ENCODE results near the gene ELF1.

The ELF1 gene

DNA sequence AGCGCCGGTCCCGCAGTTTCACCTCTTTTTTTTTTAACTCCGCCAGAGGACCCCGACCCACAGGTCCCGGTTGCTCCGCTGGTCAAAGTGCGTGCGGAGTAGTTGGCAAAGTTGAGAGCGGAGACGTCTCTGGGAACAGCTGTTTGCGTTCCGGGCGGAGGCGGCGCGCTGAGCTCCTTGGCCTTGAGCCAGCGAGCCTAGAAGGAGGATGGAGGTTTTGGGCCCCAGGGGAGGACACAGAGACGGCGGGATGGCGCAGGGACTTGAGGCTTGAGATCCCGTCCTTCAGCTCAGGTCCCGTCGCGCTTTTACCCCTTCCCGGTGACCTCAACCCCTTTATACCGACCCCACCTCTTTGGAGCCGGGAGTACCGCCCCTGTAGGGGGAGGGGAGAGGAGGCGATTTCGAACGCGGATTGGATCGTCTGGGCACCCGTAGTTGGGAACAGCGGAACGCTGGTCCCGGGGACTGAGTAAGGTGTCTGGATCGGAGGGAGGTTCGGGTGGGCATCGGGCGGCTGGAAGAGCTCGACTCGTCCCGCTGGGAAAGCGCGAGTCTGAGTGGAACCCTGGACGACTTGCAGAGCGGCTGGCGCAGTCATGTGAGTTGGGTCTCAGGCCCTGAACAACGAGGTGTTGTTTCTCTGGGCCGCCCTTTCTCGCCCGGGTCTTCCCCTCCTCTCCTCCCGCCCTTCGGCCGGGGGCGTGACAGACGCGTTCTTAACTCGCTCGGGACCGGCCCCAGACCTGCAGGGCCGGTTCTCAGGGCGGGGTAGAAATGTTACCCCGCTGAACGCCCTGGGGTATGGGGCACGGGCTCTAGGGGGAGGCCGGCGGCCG is 42.2 kb upstream of the ELF1 start, which contains the start of gene WBP4:
TSS of gene WBP4 (plus strand) at position 435 of the 839 bp plus-strand sequence. CDS start at position 600, 165 bp downstream.
- Histone ChIP-seq H3K79me1 (replicated peaks; ENCODE audit: low read length, poor library complexity, severe bottlenecking) (peaks cover 2% of the 10 kb centered on the region), H3K4me1 (ENCODE audit: control insufficient read depth, insufficient read depth, low read depth, low read length) (peaks cover 9% of the 10 kb centered on the region), H3K9ac (ENCODE audit: low read length) (peak within 1 kb of the TSS; percentile 99), H3K4ac (ENCODE audit: low read depth in 1 of 2, low read length in 2 of 2) (peak within 1 kb of the TSS; percentile 95 to 98), H2BK12ac (ENCODE audit: low read length in 2 of 2) (peak within 1 kb of the TSS; percentile 45 to 84), H3K27ac (ENCODE audit: low read length, poor library complexity, severe bottlenecking) (peak within 1 kb of the TSS; percentile 100), H4K8ac (ENCODE audit: low read length) (peak within 1 kb of the TSS; percentile 96), H2BK120ac (ENCODE audit: low read depth, low read length) (peak within 1 kb of the TSS; percentile 92), H2BK15ac (ENCODE audit: low read depth, poor library complexity, severe bottlenecking) (peak within 1 kb of the TSS; percentile 96), H3K36me3 (ENCODE audit: control insufficient read depth in 1 of 2, insufficient read depth in 2 of 2, low read depth in 1 of 2, low read length in 2 of 2) (peaks cover 0 to 26% of the 10 kb centered on the region in 2 experiments), H2AFZ (ENCODE audit: low read depth, low read length) (peak within 1 kb of the TSS; percentile 46), H3K9me3 (ENCODE audit: control insufficient read depth, low read length) (no peaks in the 10 kb centered on the region), H3K14ac (ENCODE audit: low read length in 2 of 2) (peak within 1 kb of the TSS; percentile 68 to 92), H3K4me3 (ENCODE audit: insufficient read depth in 1 of 2, low read depth in 1 of 2, low read length in 2 of 2) (peak within 1 kb of the TSS; percentile 85 to 91), H3K4me2 (ENCODE audit: low read length, poor library complexity, severe bottlenecking) (peak within 1 kb of the TSS; percentile 74), H2AK5ac (ENCODE audit: low read length, severe bottlenecking) (peak within 1 kb of the TSS; percentile 86), H3K27me3 (ENCODE audit: control insufficient read depth in 1 of 2, insufficient read depth in 1 of 2, low read length in 2 of 2) (no peaks in the 10 kb centered on the region), H4K91ac (ENCODE audit: low read length) (peak within 1 kb of the TSS; percentile 95), H3K23ac (ENCODE audit: low read length in 2 of 2) (peak within 1 kb of the TSS in 1 of 2 experiments; percentile 99), H3K18ac (ENCODE audit: low read depth in 1 of 2, low read length in 2 of 2) (peak within 1 kb of the TSS; percentile 94 to 99), H2BK5ac (ENCODE audit: low read depth, low read length, poor library complexity, severe bottlenecking) (peak within 1 kb of the TSS; percentile 96)
- DNase-seq: peak; percentile 98
- under 1% methylated on average over 56 of the region's 71 CpGs for WGBS

DNA sequence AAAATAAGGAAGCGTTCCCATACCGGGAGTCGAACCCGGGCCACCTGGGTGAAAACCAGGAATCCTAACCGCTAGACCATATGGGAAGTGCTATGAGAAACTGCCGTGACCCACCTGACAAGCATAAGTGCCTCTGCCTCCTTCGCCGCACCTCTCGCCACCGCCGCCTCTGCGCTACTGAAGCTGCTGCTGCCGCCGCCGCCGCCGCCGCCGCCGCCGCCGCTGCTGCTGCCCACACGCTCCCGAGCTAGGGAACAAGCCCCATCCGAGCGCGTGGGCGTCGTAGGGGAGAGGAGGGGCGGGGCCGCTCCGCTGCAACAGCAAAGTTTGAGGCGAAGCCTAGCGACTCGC is 41.6 kb upstream of the ELF1 start:
- Histone ChIP-seq H2BK12ac (ENCODE audit: low read length in 2 of 2) (peak overlapping the region; percentile 45 to 84), H2BK15ac (ENCODE audit: low read depth, poor library complexity, severe bottlenecking) (peak overlapping the region; percentile 91), H3K9ac (ENCODE audit: low read length) (peak overlapping the region; percentile 99), H3K79me1 (replicated peaks; ENCODE audit: low read length, poor library complexity, severe bottlenecking) (peaks cover 2% of the 10 kb centered on the region), H2BK5ac (ENCODE audit: low read depth, low read length, poor library complexity, severe bottlenecking) (peak overlapping the region; percentile 94), H2AK5ac (ENCODE audit: low read length, severe bottlenecking) (peak overlapping the region; percentile 86), H3K4me1 (ENCODE audit: control insufficient read depth, insufficient read depth, low read depth, low read length) (peaks cover 9% of the 10 kb centered on the region), H4K91ac (ENCODE audit: low read length) (peak overlapping the region; percentile 95), H2BK120ac (ENCODE audit: low read depth, low read length) (peak overlapping the region; percentile 92), H3K14ac (ENCODE audit: low read length in 2 of 2) (peak overlapping the region; percentile 68 to 92), H3K23ac (ENCODE audit: low read length in 2 of 2) (peak overlapping the region in 1 of 2 experiments; percentile 99), H3K4me2 (ENCODE audit: low read length, poor library complexity, severe bottlenecking) (peak overlapping the region; percentile 52), H3K18ac (ENCODE audit: low read depth in 1 of 2, low read length in 2 of 2) (peak overlapping the region; percentile 79 to 99), H3K9me3 (ENCODE audit: control insufficient read depth, low read length) (no peaks in the 10 kb centered on the region), H3K4ac (ENCODE audit: low read depth in 1 of 2, low read length in 2 of 2) (peak overlapping the region; percentile 88 to 95), H3K4me3 (ENCODE audit: insufficient read depth in 1 of 2, low read depth in 1 of 2, low read length in 2 of 2) (peak overlapping the region; percentile 85 to 91), H4K8ac (ENCODE audit: low read length) (peak overlapping the region; percentile 96), H3K27me3 (ENCODE audit: control insufficient read depth in 1 of 2, insufficient read depth in 1 of 2, low read length in 2 of 2) (no peaks in the 10 kb centered on the region), H3K27ac (ENCODE audit: low read length, poor library complexity, severe bottlenecking) (peak overlapping the region; percentile 100), H3K36me3 (ENCODE audit: control insufficient read depth in 1 of 2, insufficient read depth in 2 of 2, low read depth in 1 of 2, low read length in 2 of 2) (peaks cover 0 to 20% of the 10 kb centered on the region in 2 experiments), H2AFZ (ENCODE audit: low read depth, low read length) (peak overlapping the region; percentile 46)
- WGBS: under 1% methylated on average over 32 of the region's 35 CpGs
- DNase-seq: peak; percentile 89

DNA sequence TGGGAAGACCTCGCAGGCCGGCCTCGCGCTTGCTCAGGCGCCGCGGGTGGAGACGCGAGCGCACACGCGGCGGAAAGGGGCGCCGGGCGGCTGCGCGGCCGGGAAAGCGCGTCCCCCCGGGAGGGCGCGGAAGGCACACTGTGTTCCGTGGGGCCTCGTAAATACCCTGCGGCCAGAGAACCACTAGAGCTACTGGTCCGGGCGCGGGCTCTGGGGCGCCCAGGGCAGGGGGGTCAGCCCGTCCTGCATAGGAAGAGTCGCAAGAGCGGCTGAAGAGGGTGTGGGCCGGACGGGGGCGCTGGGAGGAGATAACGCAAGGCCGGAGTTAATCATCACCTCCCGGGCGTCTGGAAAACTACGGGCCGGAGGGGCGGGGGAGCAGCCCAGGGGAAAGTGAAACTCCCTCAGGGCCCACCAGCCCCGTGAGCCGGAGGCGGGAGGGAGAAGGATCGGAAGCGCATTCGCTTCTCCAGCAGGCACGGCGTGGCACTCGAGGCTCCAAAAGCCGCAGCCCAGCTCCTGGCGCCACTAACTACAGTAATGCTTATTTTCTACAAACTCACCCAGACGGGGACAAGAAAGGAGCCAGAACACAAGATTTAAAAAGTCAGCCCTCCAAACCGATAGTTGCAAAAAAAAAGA is 41.1 kb upstream of the ELF1 start:
- Histone ChIP-seq H3K27ac (ENCODE audit: low read length, poor library complexity, severe bottlenecking) (peak overlapping the region; percentile 100), H2AK5ac (ENCODE audit: low read length, severe bottlenecking) (peak overlapping the region; percentile 86), H3K36me3 (ENCODE audit: control insufficient read depth in 1 of 2, insufficient read depth in 2 of 2, low read depth in 1 of 2, low read length in 2 of 2) (peaks cover 0 to 15% of the 10 kb centered on the region in 2 experiments), H2BK12ac (ENCODE audit: low read length in 2 of 2) (no peak overlapping the region), H2AFZ (ENCODE audit: low read depth, low read length) (no peak overlapping the region), H3K27me3 (ENCODE audit: control insufficient read depth in 1 of 2, insufficient read depth in 1 of 2, low read length in 2 of 2) (no peaks in the 10 kb centered on the region), H3K9ac (ENCODE audit: low read length) (peak overlapping the region; percentile 99), H2BK120ac (ENCODE audit: low read depth, low read length) (peak overlapping the region; percentile 83), H3K4me3 (ENCODE audit: insufficient read depth in 1 of 2, low read depth in 1 of 2, low read length in 2 of 2) (peak overlapping the region; percentile 85 to 91), H3K4ac (ENCODE audit: low read depth in 1 of 2, low read length in 2 of 2) (peak overlapping the region; percentile 95 to 98), H3K18ac (ENCODE audit: low read depth in 1 of 2, low read length in 2 of 2) (peak overlapping the region; percentile 94 to 99), H4K8ac (ENCODE audit: low read length) (peak overlapping the region; percentile 76), H3K4me2 (ENCODE audit: low read length, poor library complexity, severe bottlenecking) (peak overlapping the region; percentile 73), H3K79me1 (replicated peaks; ENCODE audit: low read length, poor library complexity, severe bottlenecking) (peaks cover 3% of the 10 kb centered on the region), H3K4me1 (ENCODE audit: control insufficient read depth, insufficient read depth, low read depth, low read length) (peaks cover 10% of the 10 kb centered on the region), H2BK5ac (ENCODE audit: low read depth, low read length, poor library complexity, severe bottlenecking) (peak overlapping the region; percentile 94), H3K14ac (ENCODE audit: low read length in 2 of 2) (peak overlapping the region; percentile 64 to 68), H3K23ac (ENCODE audit: low read length in 2 of 2) (peak overlapping the region in 1 of 2 experiments; percentile 64), H2BK15ac (ENCODE audit: low read depth, poor library complexity, severe bottlenecking) (peak overlapping the region; percentile 96), H3K9me3 (ENCODE audit: control insufficient read depth, low read length) (no peaks in the 10 kb centered on the region), H4K91ac (ENCODE audit: low read length) (peak overlapping the region; percentile 90)
- DNase-seq: peak; percentile 96
- under 1% methylated on average over 34 of the region's 57 CpGs for WGBS
